Measurements from ENCODE around the gene SOS1. TPM values are rescaled to one million over a fixed set of nuclear protein-coding genes. Genes with fewer than 3 reads are reported as not detected.
"Not testable (repeated sequence)": the region's sequence is repeated elsewhere in the genome, so short reads cannot be mapped to it uniquely, and the experiment has no call there.

Gene SOS1
- total and polyA plus RNA-seq, 5 donors from 2014 or later, result 5.5 to 50.4 (median 12.5) TPM

- H3K9me3 ChIP-seq (ENCODE audit: control insufficient read depth in 2 of 2, low read length in 2 of 2), result no peaks in the 10 kb centered on the region
- Mint-ChIP-seq H3K27me3 (peaks cover 20% of the 10 kb centered on the region), H3K27ac (peak overlapping the region in 1 of 3 donors; percentile 40), H3K9me3 (no peaks in the 10 kb centered on the region), H3K4me1 (peaks cover 14 to 33% (median 21%) of the 10 kb centered on the region in 4 donors), H3K4me3 (peak overlapping the region in 1 of 4 donors; percentile 15), H3K36me3 (no peaks in the 10 kb centered on the region)
- H3K4me1 ChIP-seq (ENCODE audit: control insufficient read depth, insufficient read depth, low read length, poor library complexity, severe bottlenecking), result no peaks in the 10 kb centered on the region
- no peaks in the 10 kb centered on the region for H3K36me3 ChIP-seq (ENCODE audit: control insufficient read depth, insufficient read depth, low read length)
- H3K27ac ChIP-seq (ENCODE audit: insufficient read depth, low read length, poor library complexity, severe bottlenecking), result no peak overlapping the region
- no peak overlapping the region for H3K4me3 ChIP-seq (ENCODE audit: low read depth, low read length)
- no peak for ATAC-seq (ENCODE audit: low read depth in 2 of 2)
- no peak for DNase-seq
- H3K27me3 ChIP-seq (ENCODE audit: control insufficient read depth, insufficient read depth, low read length), result no peaks in the 10 kb centered on the region
Measured at GRCh38 chr2:39142904-39143605, 22.2 kb upstream of the SOS1 start.

- H3K36me3 ChIP-seq (ENCODE audit: control insufficient read depth, insufficient read depth, low read length), result no peaks in the 10 kb centered on the region
- no peaks in the 10 kb centered on the region for H3K9me3 Mint-ChIP-seq
- H3K27me3 ChIP-seq (ENCODE audit: control insufficient read depth, insufficient read depth, low read length), result no peaks in the 10 kb centered on the region
- H3K27ac Mint-ChIP-seq, result peak overlapping the region in 2 of 3 donors; percentile 27 to 32
- H3K4me1 ChIP-seq (ENCODE audit: control insufficient read depth, insufficient read depth, low read length, poor library complexity, severe bottlenecking), result peaks cover 9% of the 10 kb centered on the region
- peak in 1 of 2 donors; percentile 43 for ATAC-seq (ENCODE audit: low read depth in 2 of 2)
- H3K4me3 Mint-ChIP-seq, result peak overlapping the region in 1 of 4 donors; percentile 7
- H3K36me3 Mint-ChIP-seq, result no peaks in the 10 kb centered on the region
- peaks cover 19 to 40% (median 29%) of the 10 kb centered on the region in 4 donors for H3K4me1 Mint-ChIP-seq
- peaks cover 28% of the 10 kb centered on the region for H3K27me3 Mint-ChIP-seq
- DNase-seq, result peak in 1 of 3 donors; percentile 93
- no peak overlapping the region for H3K4me3 ChIP-seq (ENCODE audit: low read depth, low read length)
- H3K9me3 ChIP-seq (ENCODE audit: control insufficient read depth in 2 of 2, low read length in 2 of 2), result no peaks in the 10 kb centered on the region
- H3K27ac ChIP-seq (ENCODE audit: insufficient read depth, low read length, poor library complexity, severe bottlenecking), result no peak overlapping the region
Measured at GRCh38 chr2:39141334-39142271, 20.8 kb upstream of the SOS1 start.

- not testable (repeated sequence) for H3K27ac Mint-ChIP-seq; H3K9me3 ChIP-seq (ENCODE audit: control insufficient read depth in 2 of 2, low read length in 2 of 2); H3K36me3 Mint-ChIP-seq; H3K27ac ChIP-seq (ENCODE audit: insufficient read depth, low read length, poor library complexity, severe bottlenecking); ATAC-seq (ENCODE audit: low read depth in 2 of 2); H3K36me3 ChIP-seq (ENCODE audit: control insufficient read depth, insufficient read depth, low read length); H3K4me3 ChIP-seq (ENCODE audit: low read depth, low read length); H3K9me3 Mint-ChIP-seq; H3K27me3 ChIP-seq (ENCODE audit: control insufficient read depth, insufficient read depth, low read length); H3K4me3 Mint-ChIP-seq; DNase-seq
- H3K4me1 Mint-ChIP-seq, result peaks cover 22 to 47% (median 34%) of the 10 kb centered on the region in 4 donors
- peaks cover 31% of the 10 kb centered on the region for H3K27me3 Mint-ChIP-seq
- peaks cover 15% of the 10 kb centered on the region for H3K4me1 ChIP-seq (ENCODE audit: control insufficient read depth, insufficient read depth, low read length, poor library complexity, severe bottlenecking)
Measured at GRCh38 chr2:39140948-39141333, 20.1 kb upstream of the SOS1 start.

GRCh38 chr2:39140322-39140847, 19.5 kb upstream of the SOS1 start:
- no peak overlapping the region for H3K4me3 Mint-ChIP-seq
- Histone ChIP-seq H3K27ac (ENCODE audit: insufficient read depth, low read length, poor library complexity, severe bottlenecking) (no peak overlapping the region), H3K4me1 (ENCODE audit: control insufficient read depth, insufficient read depth, low read length, poor library complexity, severe bottlenecking) (peaks cover 21% of the 10 kb centered on the region)

GRCh38 chr2:39139511-39140237, 18.8 kb upstream of the SOS1 start:
- Histone ChIP-seq H3K27me3 (ENCODE audit: control insufficient read depth, insufficient read depth, low read length) (no peaks in the 10 kb centered on the region), H3K4me3 (ENCODE audit: low read depth, low read length) (no peak overlapping the region), H3K4me1 (ENCODE audit: control insufficient read depth, insufficient read depth, low read length, poor library complexity, severe bottlenecking) (peaks cover 21% of the 10 kb centered on the region), H3K27ac (ENCODE audit: insufficient read depth, low read length, poor library complexity, severe bottlenecking) (no peak overlapping the region), H3K9me3 (ENCODE audit: control insufficient read depth in 2 of 2, low read length in 2 of 2) (no peaks in the 10 kb centered on the region), H3K36me3 (ENCODE audit: control insufficient read depth, insufficient read depth, low read length) (no peaks in the 10 kb centered on the region)
- Mint-ChIP-seq H3K4me1 (peaks cover 28 to 52% (median 40%) of the 10 kb centered on the region in 4 donors), H3K36me3 (no peaks in the 10 kb centered on the region), H3K9me3 (no peaks in the 10 kb centered on the region), H3K4me3 (peak overlapping the region in 1 of 4 donors; percentile 7), H3K27ac (no peak overlapping the region), H3K27me3 (peaks cover 37% of the 10 kb centered on the region)
- no peak for ATAC-seq (ENCODE audit: low read depth in 2 of 2)
- peak in 1 of 3 donors; percentile 40 for DNase-seq

More at GRCh38 chr2:39140322-39140847, 19.5 kb upstream of the SOS1 start:
- H3K9me3 Mint-ChIP-seq, result no peaks in the 10 kb centered on the region
- Histone ChIP-seq H3K27me3 (ENCODE audit: control insufficient read depth, insufficient read depth, low read length) (no peaks in the 10 kb centered on the region), H3K36me3 (ENCODE audit: control insufficient read depth, insufficient read depth, low read length) (no peaks in the 10 kb centered on the region), H3K4me3 (ENCODE audit: low read depth, low read length) (no peak overlapping the region), H3K9me3 (ENCODE audit: control insufficient read depth in 2 of 2, low read length in 2 of 2) (no peaks in the 10 kb centered on the region)
- H3K27me3 Mint-ChIP-seq, result peaks cover 37% of the 10 kb centered on the region
- H3K4me1 Mint-ChIP-seq, result peaks cover 28 to 52% (median 39%) of the 10 kb centered on the region in 4 donors
- DNase-seq (no peak), ATAC-seq (ENCODE audit: low read depth in 2 of 2) (no peak)
- no peaks in the 10 kb centered on the region for H3K36me3 Mint-ChIP-seq
- no peak overlapping the region for H3K27ac Mint-ChIP-seq

GRCh38 chr2:39138837-39139211, 18.0 kb upstream of the SOS1 start:
- Histone ChIP-seq H3K4me1 (ENCODE audit: control insufficient read depth, insufficient read depth, low read length, poor library complexity, severe bottlenecking) (peaks cover 21% of the 10 kb centered on the region), H3K36me3 (ENCODE audit: control insufficient read depth, insufficient read depth, low read length) (no peaks in the 10 kb centered on the region), H3K27ac (ENCODE audit: insufficient read depth, low read length, poor library complexity, severe bottlenecking) (no peak overlapping the region), H3K9me3 (ENCODE audit: control insufficient read depth in 2 of 2, low read length in 2 of 2) (no peaks in the 10 kb centered on the region), H3K27me3 (ENCODE audit: control insufficient read depth, insufficient read depth, low read length) (no peaks in the 10 kb centered on the region), H3K4me3 (ENCODE audit: low read depth, low read length) (no peak overlapping the region)
- no peaks in the 10 kb centered on the region for H3K9me3 Mint-ChIP-seq
- peak overlapping the region in 2 of 4 donors; percentile 1 to 13 for H3K4me3 Mint-ChIP-seq
- peak overlapping the region in 1 of 3 donors; percentile 58 for H3K27ac Mint-ChIP-seq
- H3K36me3 Mint-ChIP-seq, result no peaks in the 10 kb centered on the region
- peaks cover 39% of the 10 kb centered on the region for H3K27me3 Mint-ChIP-seq
- ATAC-seq (ENCODE audit: low read depth in 2 of 2) (no peak), DNase-seq (no peak)
- peaks cover 28 to 55% (median 39%) of the 10 kb centered on the region in 4 donors for H3K4me1 Mint-ChIP-seq

- peak overlapping the region in 1 of 3 donors; percentile 58 for H3K27ac Mint-ChIP-seq
- DNase-seq; H3K27me3 ChIP-seq (ENCODE audit: control insufficient read depth, insufficient read depth, low read length); ATAC-seq (ENCODE audit: low read depth in 2 of 2); H3K4me3 ChIP-seq (ENCODE audit: low read depth, low read length); H3K9me3 Mint-ChIP-seq; H3K36me3 ChIP-seq (ENCODE audit: control insufficient read depth, insufficient read depth, low read length); H3K9me3 ChIP-seq (ENCODE audit: control insufficient read depth in 2 of 2, low read length in 2 of 2); H3K27ac ChIP-seq (ENCODE audit: insufficient read depth, low read length, poor library complexity, severe bottlenecking); H3K36me3 Mint-ChIP-seq; H3K4me3 Mint-ChIP-seq: not testable (repeated sequence)
- H3K4me1 ChIP-seq (ENCODE audit: control insufficient read depth, insufficient read depth, low read length, poor library complexity, severe bottlenecking), result peaks cover 21% of the 10 kb centered on the region
- H3K4me1 Mint-ChIP-seq, result peaks cover 28 to 58% (median 39%) of the 10 kb centered on the region in 4 donors
- H3K27me3 Mint-ChIP-seq, result peaks cover 44% of the 10 kb centered on the region
Measured at GRCh38 chr2:39138187-39138836, 17.5 kb upstream of the SOS1 start.
